Measurements from ENCODE around the gene PBX3.

Gene PBX3

GRCh38 chr9:125883565-125884217 is 136.5 kb downstream of the PBX3 start:
- no peak for DNase-seq

GRCh38 chr9:125884218-125884595 is 137.0 kb downstream of the PBX3 start:
- DNase-seq, result no peak

- DNase-seq, result no peak
Observed at GRCh38 chr9:125885405-125886034, 138.3 kb downstream of the PBX3 start.

GRCh38 chr9:125886365-125886764 is 139.2 kb downstream of the PBX3 start:
- DNase-seq, result no peak

GRCh38 chr9:125887172-125887571 is 140.0 kb downstream of the PBX3 start:
- no peak for DNase-seq

- DNase-seq, result no peak
Observed at GRCh38 chr9:125888211-125888610, 141.0 kb downstream of the PBX3 start.

GRCh38 chr9:125889112-125889475 is 141.9 kb downstream of the PBX3 start:
- peak; percentile 7 to 24 for DNase-seq

- peak; percentile 21 to 37 for DNase-seq
Observed at GRCh38 chr9:125889476-125890419, 142.6 kb downstream of the PBX3 start.

GRCh38 chr9:125890826-125891225 is 143.7 kb downstream of the PBX3 start:
- no peak for DNase-seq

- DNase-seq, result no peak
Observed at GRCh38 chr9:125893277-125893676, 146.1 kb downstream of the PBX3 start.

GRCh38 chr9:125894566-125894965 is 147.4 kb downstream of the PBX3 start:
- no peak for DNase-seq

GRCh38 chr9:125896404-125896803 is 149.2 kb downstream of the PBX3 start:
- DNase-seq, result no peak

GRCh38 chr9:125896964-125897363 is 149.8 kb downstream of the PBX3 start:
- DNase-seq, result no peak

GRCh38 chr9:125897481-125897880 is 150.3 kb downstream of the PBX3 start:
- DNase-seq, result no peak

- DNase-seq, result no peak
Observed at GRCh38 chr9:125902214-125902613, 155.0 kb downstream of the PBX3 start.

- DNase-seq, result no peak
Observed at GRCh38 chr9:125902831-125903512, 155.8 kb downstream of the PBX3 start.

GRCh38 chr9:125904155-125904851 is 157.1 kb downstream of the PBX3 start:
- DNase-seq, result no peak

- no peak for DNase-seq
Observed at GRCh38 chr9:125906144-125906543, 159.0 kb downstream of the PBX3 start.

GRCh38 chr9:125906893-125907292 is 159.7 kb downstream of the PBX3 start:
- no peak for DNase-seq

- no peak for DNase-seq
Observed at GRCh38 chr9:125908136-125908535, 161.0 kb downstream of the PBX3 start.

- no peak for DNase-seq
Observed at GRCh38 chr9:125908966-125909365, 161.8 kb downstream of the PBX3 start.

- DNase-seq, result no peak
Observed at GRCh38 chr9:125909459-125909858, 162.3 kb downstream of the PBX3 start.

- no peak for DNase-seq
Observed at GRCh38 chr9:125910286-125910685, 163.1 kb downstream of the PBX3 start.

Measured in activated CD4-positive, alpha-beta T cell treated with anti-CD3 and anti-CD28 coated beads, Interleukin-2, amount 50 U/mL, for 48 hours (primary cell).